ENCODE measurements around the gene ABCB8.

The ABCB8 gene

GRCh38 chr7:151088856-151089699 lies 60.8 kb downstream of the ABCB8 start:
- no peak for DNase-seq

GRCh38 chr7:151089893-151090730 lies 61.9 kb downstream of the ABCB8 start:
- no peak for DNase-seq

GRCh38 chr7:151091003-151091402 lies 62.8 kb downstream of the ABCB8 start:
- DNase-seq, result no peak

GRCh38 chr7:151091431-151091830 lies 63.2 kb downstream of the ABCB8 start:
- no peak for DNase-seq

GRCh38 chr7:151091988-151092387 lies 63.7 kb downstream of the ABCB8 start:
- no peak for DNase-seq

- no peak for DNase-seq
Observed at GRCh38 chr7:151093748-151094147, 65.5 kb downstream of the ABCB8 start.

GRCh38 chr7:151094675-151095074 lies 66.4 kb downstream of the ABCB8 start:
- no peak for DNase-seq

GRCh38 chr7:151095123-151095797 lies 67.0 kb downstream of the ABCB8 start:
- no peak for DNase-seq

GRCh38 chr7:151095828-151096475 lies 67.7 kb downstream of the ABCB8 start:
- no peak for DNase-seq
